ENCODE results near the gene SLX9.

DNA sequence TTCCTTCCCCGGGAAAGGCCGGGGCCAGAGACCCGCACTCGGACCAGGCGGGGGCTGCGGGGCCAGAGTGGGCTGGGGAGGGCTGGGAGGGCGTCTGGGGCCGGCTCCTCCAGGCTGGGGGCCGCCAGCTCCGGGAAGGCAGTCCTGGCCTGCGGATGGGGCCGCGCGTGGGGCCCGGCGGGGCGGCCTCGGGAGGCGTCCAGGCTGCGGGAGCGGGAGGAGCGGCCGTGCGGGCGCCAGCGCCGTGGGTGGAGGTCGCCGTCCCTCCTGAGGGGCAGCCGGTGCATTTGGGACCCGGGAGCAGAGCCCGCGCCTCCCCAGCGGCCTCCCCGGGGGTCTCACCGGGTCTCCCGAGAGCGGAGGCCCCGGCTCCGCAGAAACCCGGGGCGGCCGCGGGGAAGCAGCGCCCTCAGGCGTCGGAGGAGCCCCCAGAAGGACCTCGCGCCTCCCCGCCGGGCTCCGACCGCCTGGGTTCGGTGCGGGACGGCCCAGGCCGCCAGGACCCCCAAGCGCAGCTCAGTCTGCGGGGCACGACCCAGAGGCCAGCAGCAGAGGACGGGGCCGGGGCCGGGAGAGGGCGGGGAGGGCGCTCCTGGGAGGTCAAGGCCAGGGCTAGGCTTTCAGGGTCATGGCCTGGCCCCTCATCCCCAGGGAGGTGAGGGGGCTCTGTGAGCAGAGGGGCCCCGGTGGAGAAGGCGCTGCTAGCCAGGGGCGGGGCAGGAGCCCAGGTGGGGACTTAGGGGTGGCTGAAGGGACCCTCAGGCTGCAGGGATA is 7.2 kb upstream of the SLX9 start:
- TF ChIP-seq EZH2 (IDR thresholded peaks at IDR 0.05; ENCODE audit: borderline replicate concordance, low read length) = no peak
- TF ChIP-seq, protein P1, sequence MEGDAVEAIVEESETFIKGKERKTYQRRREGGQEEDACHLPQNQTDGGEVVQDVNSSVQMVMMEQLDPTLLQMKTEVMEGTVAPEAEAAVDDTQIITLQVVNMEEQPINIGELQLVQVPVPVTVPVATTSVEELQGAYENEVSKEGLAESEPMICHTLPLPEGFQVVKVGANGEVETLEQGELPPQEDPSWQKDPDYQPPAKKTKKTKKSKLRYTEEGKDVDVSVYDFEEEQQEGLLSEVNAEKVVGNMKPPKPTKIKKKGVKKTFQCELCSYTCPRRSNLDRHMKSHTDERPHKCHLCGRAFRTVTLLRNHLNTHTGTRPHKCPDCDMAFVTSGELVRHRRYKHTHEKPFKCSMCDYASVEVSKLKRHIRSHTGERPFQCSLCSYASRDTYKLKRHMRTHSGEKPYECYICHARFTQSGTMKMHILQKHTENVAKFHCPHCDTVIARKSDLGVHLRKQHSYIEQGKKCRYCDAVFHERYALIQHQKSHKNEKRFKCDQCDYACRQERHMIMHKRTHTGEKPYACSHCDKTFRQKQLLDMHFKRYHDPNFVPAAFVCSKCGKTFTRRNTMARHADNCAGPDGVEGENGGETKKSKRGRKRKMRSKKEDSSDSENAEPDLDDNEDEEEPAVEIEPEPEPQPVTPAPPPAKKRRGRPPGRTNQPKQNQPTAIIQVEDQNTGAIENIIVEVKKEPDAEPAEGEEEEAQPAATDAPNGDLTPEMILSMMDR (IDR thresholded peaks at IDR 0.05; ENCODE audit: low read length) = peak; percentile 30
